SH-SY5Y (cell line): Measurements from ENCODE around the gene MAPK8IP3.

Experiments used
- GATA2 ChIP-seq: IDR thresholded peaks from 2 replicates; pipeline ENCODE4 v1.6.1; 2011; ENCODE audit warnings: mild to moderate bottlenecking, low read depth, low read length
- GATA3 ChIP-seq: IDR thresholded peaks from 2 replicates; pipeline ENCODE4 v1.6.1; 2011; ENCODE audit warnings: low read depth, mild to moderate bottlenecking, low read length, moderate library complexity

DNA sequence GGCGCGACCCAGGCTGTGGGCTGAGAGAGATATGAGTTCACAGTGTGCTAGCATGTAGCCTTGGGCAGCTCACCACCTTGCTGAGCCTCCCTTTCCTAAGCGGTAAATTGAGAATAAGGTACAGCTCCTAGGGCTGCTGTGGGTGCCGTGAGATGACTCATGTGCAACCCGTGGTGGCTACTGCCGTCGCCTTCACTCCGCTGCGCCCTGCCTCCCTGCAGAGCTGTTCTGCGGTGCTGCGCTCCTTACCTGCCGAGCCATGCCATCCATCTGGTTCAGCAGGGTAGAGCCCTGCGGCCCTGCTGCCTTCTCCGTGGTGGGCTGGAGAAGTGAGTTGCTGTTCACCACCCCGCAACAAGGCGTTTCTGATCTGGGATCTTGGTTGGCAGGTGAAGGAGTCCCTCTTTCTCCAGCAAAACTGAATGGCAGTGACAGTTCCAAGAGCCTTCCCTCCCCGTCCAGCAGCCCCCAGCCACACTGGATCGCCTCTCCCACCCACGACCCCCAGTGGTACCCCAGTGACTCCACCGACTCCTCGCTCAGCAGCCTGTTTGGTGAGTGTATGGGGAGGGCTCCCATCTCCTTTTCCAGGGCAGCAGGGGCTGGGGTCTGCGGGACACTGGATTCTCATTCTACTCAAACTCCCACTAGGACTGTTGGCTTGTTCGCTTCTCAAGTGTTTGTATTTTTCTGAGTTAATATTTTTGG, 37.2 kb upstream of the MAPK8IP3 start:
- no peak for TF ChIP-seq GATA2
- no peak for TF ChIP-seq GATA3
